Fibroblast of pulmonary artery (primary cell): ENCODE measurements around the gene ZNF74.
"Not testable (repeated sequence)": the region's sequence is repeated elsewhere in the genome, so short reads cannot be mapped to it uniquely, and the experiment has no call there.

ENCODE experiments used
- DNase-seq: peaks from one replicate; pipeline ENCODE4 v3.0.0-alpha.2; 2010; ENCODE audit warnings: low read depth
- H3K4me3 ChIP-seq: replicated peaks from 2 replicates; pipeline ENCODE4 v1.5.1; 2011; ENCODE audit warnings: low read depth, mild to moderate bottlenecking, control low read depth, low read length, moderate library complexity
- CTCF ChIP-seq: IDR thresholded peaks from 2 replicates; pipeline ENCODE4 v1.5.1; 2011; ENCODE audit warnings: mild to moderate bottlenecking, control low read depth, low read length, inconsistent platforms; ENCODE audit errors: missing control alignments

Gene ZNF74

GRCh38 chr22:20405291-20405930 is 11.5 kb downstream of the ZNF74 start:
- no peak for TF ChIP-seq CTCF
- H3K4me3 ChIP-seq: no peak overlapping the region
- DNase-seq: no peak

GRCh38 chr22:20405931-20406685 is 12.2 kb downstream of the ZNF74 start:
- no peak for TF ChIP-seq CTCF
- H3K4me3 ChIP-seq: no peak overlapping the region
- DNase-seq: no peak

- no peak for TF ChIP-seq CTCF
- no peak overlapping the region for H3K4me3 ChIP-seq
- no peak for DNase-seq
These were observed 12.9 kb downstream of the ZNF74 start for GRCh38 chr22:20406686-20407408.

- no peak for DNase-seq
- TF ChIP-seq CTCF: no peak
- H3K4me3 ChIP-seq: no peak overlapping the region
These were observed 13.9 kb downstream of the ZNF74 start for GRCh38 chr22:20407829-20408228.

- no peak for TF ChIP-seq CTCF
- no peak for DNase-seq
- no peak overlapping the region for H3K4me3 ChIP-seq
These were observed 14.9 kb downstream of the ZNF74 start for GRCh38 chr22:20408891-20409290.

- H3K4me3 ChIP-seq, DNase-seq: not testable (repeated sequence)
These were observed 15.4 kb downstream of the ZNF74 start for GRCh38 chr22:20409385-20409784.

GRCh38 chr22:20412474-20413216 is 18.7 kb downstream of the ZNF74 start:
- no peak for TF ChIP-seq CTCF
- DNase-seq: no peak
- H3K4me3 ChIP-seq: no peak overlapping the region
